ENCODE data around the gene DYNLT3.
A peak's percentile ranks its signal among the peaks of the same experiment; 100 is the strongest.

DYNLT3 gene

GRCh38 chrX:37846934-37847732, at the start of gene DYNLT3:
DYNLT3 (minus strand) TSS chrX:37847571; CDS start chrX:37847510, 61 bp downstream.
- DNase-seq, result peak; percentile 67 to 97 (median 95)

GRCh38 chrX:37896511-37896890, 49.1 kb upstream of the DYNLT3 start:
- DNase-seq, result no peak

- no peak for DNase-seq
Observed at GRCh38 chrX:37895795-37896510, 48.6 kb upstream of the DYNLT3 start.

GRCh38 chrX:37894725-37895124, 47.4 kb upstream of the DYNLT3 start:
- no peak for DNase-seq

- no peak for DNase-seq
Observed at GRCh38 chrX:37888010-37888409, 40.6 kb upstream of the DYNLT3 start.

GRCh38 chrX:37887347-37887746, 40.0 kb upstream of the DYNLT3 start:
- DNase-seq, result no peak

GRCh38 chrX:37883196-37883595, 35.8 kb upstream of the DYNLT3 start:
- no peak for DNase-seq

- no peak for DNase-seq
Observed at GRCh38 chrX:37879692-37880091, 32.3 kb upstream of the DYNLT3 start.

- no peak for DNase-seq
Observed at GRCh38 chrX:37876716-37877115, 29.3 kb upstream of the DYNLT3 start.

- no peak for DNase-seq
Observed at GRCh38 chrX:37875675-37876074, 28.3 kb upstream of the DYNLT3 start.

GRCh38 chrX:37873220-37873619, 25.8 kb upstream of the DYNLT3 start:
- peak in 1 of 3 experiments; percentile 44 for DNase-seq

GRCh38 chrX:37872303-37872655, 24.9 kb upstream of the DYNLT3 start:
- DNase-seq, result no peak

- DNase-seq, result no peak
Observed at GRCh38 chrX:37871626-37872302, 24.4 kb upstream of the DYNLT3 start.

- DNase-seq, result no peak
Observed at GRCh38 chrX:37867536-37868153, 20.3 kb upstream of the DYNLT3 start.

- DNase-seq, result no peak
Observed at GRCh38 chrX:37863728-37864127, 16.4 kb upstream of the DYNLT3 start.

- no peak for DNase-seq
Observed at GRCh38 chrX:37862851-37863250, 15.5 kb upstream of the DYNLT3 start.

- no peak for DNase-seq
Observed at GRCh38 chrX:37860721-37861120, 13.3 kb upstream of the DYNLT3 start.

GRCh38 chrX:37854748-37855147, 7.4 kb upstream of the DYNLT3 start:
- no peak for DNase-seq

GRCh38 chrX:37854148-37854547, 6.8 kb upstream of the DYNLT3 start:
- no peak for DNase-seq

GRCh38 chrX:37847733-37848197, 394 bp upstream of the DYNLT3 start:
- DNase-seq, result no peak

- no peak for DNase-seq
Observed at GRCh38 chrX:37846558-37846933, 825 bp downstream of the DYNLT3 start.

GRCh38 chrX:37846141-37846540, 1.2 kb downstream of the DYNLT3 start:
- DNase-seq, result peak in 2 of 3 experiments; percentile 7 to 46

- DNase-seq, result no peak
Observed at GRCh38 chrX:37844622-37845021, 2.7 kb downstream of the DYNLT3 start.

Measured in NCI-H1417 (cell line).